H9 (cell line): Measurements from ENCODE around the gene ASCC3. TPM values are rescaled to one million over a fixed set of nuclear protein-coding genes. Genes with fewer than 3 reads are reported as not detected.

ENCODE experiments used
- DNase-seq: peaks from one replicate; pipeline ENCODE4 v3.0.0-alpha.2; 2017
- H2AFZ ChIP-seq: one replicate; pipeline ENCODE4 v1.6.1; 2013; ENCODE audit warnings: mild to moderate bottlenecking, low read length, control low read depth, moderate library complexity
- H2AK5ac ChIP-seq: 2 replicates; pipeline ENCODE4 v1.6.1; 2013; ENCODE audit warnings: low read length, control low read depth, mixed read lengths; ENCODE audit not compliant: insufficient read length
- H2BK120ac ChIP-seq: one replicate; pipeline ENCODE4 v1.6.1; 2013; ENCODE audit warnings: low read depth, mild to moderate bottlenecking, low read length, control low read depth, inconsistent platforms; ENCODE audit not compliant: poor library complexity, severe bottlenecking
- H2BK12ac ChIP-seq: 2 replicates; pipeline ENCODE4 v1.6.1; 2013; ENCODE audit warnings: low read length, control low read depth, mixed read lengths, low read depth; ENCODE audit not compliant: insufficient read length
- H2BK15ac ChIP-seq: 2 replicates; pipeline ENCODE4 v1.6.1; 2013; ENCODE audit warnings: low read depth, low read length, control low read depth
- H2BK20ac ChIP-seq: one replicate; pipeline ENCODE4 v1.6.1; 2013; ENCODE audit warnings: low read depth, mild to moderate bottlenecking, low read length, control low read depth, inconsistent platforms; ENCODE audit not compliant: poor library complexity, severe bottlenecking
- H2BK5ac ChIP-seq: 2 replicates; pipeline ENCODE4 v1.6.1; 2013; ENCODE audit warnings: low read length, control low read depth, mixed read lengths; ENCODE audit not compliant: insufficient read length
- H3K14ac ChIP-seq: 2 replicates; pipeline ENCODE4 v1.6.1; 2013; ENCODE audit warnings: low read length, control low read depth; ENCODE audit not compliant: insufficient read depth
- H3K18ac ChIP-seq: 2 replicates; pipeline ENCODE4 v1.6.1; 2013; ENCODE audit warnings: low read depth, mild to moderate bottlenecking, mixed read lengths, low read length, control low read depth; ENCODE audit not compliant: insufficient read length
- H3K23ac ChIP-seq: 2 replicates; pipeline ENCODE4 v1.6.1; 2013; ENCODE audit warnings: low read length, control low read depth, mixed read lengths, low read depth; ENCODE audit not compliant: insufficient read length
- H3K23me2 ChIP-seq: 2 replicates; pipeline ENCODE4 v1.6.1; 2013; ENCODE audit warnings: low read depth, mild to moderate bottlenecking, mixed read lengths, low read length, control low read depth; ENCODE audit not compliant: insufficient read length, poor library complexity, severe bottlenecking
- H3K27ac ChIP-seq: 2 replicates; pipeline ENCODE4 v1.5.1; 2013; ENCODE audit warnings: low read length, control low read depth, mixed read lengths, low read depth; ENCODE audit not compliant: insufficient read length
- H3K27me3 ChIP-seq: 2 replicates; pipeline ENCODE4 v1.6.1; 2013; ENCODE audit warnings: low read length, control low read depth, inconsistent platforms; ENCODE audit not compliant: insufficient read depth
- H3K4ac ChIP-seq: 2 replicates; pipeline ENCODE4 v1.6.1; 2013; ENCODE audit warnings: low read depth, mild to moderate bottlenecking, control low read depth, inconsistent platforms, low read length, moderate library complexity
- H3K4me1 ChIP-seq: 2 replicates; pipeline ENCODE4 v1.6.1; 2013; ENCODE audit warnings: low read length, control low read depth, inconsistent platforms; ENCODE audit not compliant: insufficient read depth
- H3K4me2 ChIP-seq: 2 replicates; pipeline ENCODE4 v1.6.1; 2013; ENCODE audit warnings: low read length, control low read depth, mixed read lengths; ENCODE audit not compliant: insufficient read length, insufficient read depth
- H3K56ac ChIP-seq: 2 replicates; pipeline ENCODE4 v1.6.1; 2013; ENCODE audit warnings: low read depth, mild to moderate bottlenecking, mixed read lengths, low read length, control low read depth; ENCODE audit not compliant: insufficient read length
- H3K79me1 ChIP-seq: 2 replicates; pipeline ENCODE4 v1.6.1; 2013; ENCODE audit warnings: low read depth, mild to moderate bottlenecking, moderate library complexity, low read length, control low read depth, inconsistent platforms; ENCODE audit not compliant: insufficient read depth, poor library complexity, severe bottlenecking
- H3K79me2 ChIP-seq: 2 replicates; pipeline ENCODE4 v1.6.1; 2013; ENCODE audit warnings: low read length, control low read depth, inconsistent platforms; ENCODE audit not compliant: insufficient read depth
- H3K9ac ChIP-seq: 2 replicates; pipeline ENCODE4 v1.6.1; 2013; ENCODE audit warnings: low read length, control low read depth, mixed read lengths; ENCODE audit not compliant: insufficient read length; ENCODE audit errors: extremely low read depth
- H3K9me3 ChIP-seq: one replicate; pipeline ENCODE4 v1.6.1; 2013; ENCODE audit warnings: low read depth, low read length, inconsistent platforms; ENCODE audit not compliant: control insufficient read depth
- H3T11ph ChIP-seq: one replicate; pipeline ENCODE4 v1.6.1; 2013; ENCODE audit warnings: mild to moderate bottlenecking, low read length, control low read depth, inconsistent platforms
- H4K20me1 ChIP-seq: one replicate; pipeline ENCODE4 v1.6.1; 2013; ENCODE audit not compliant: control insufficient read depth, insufficient read length, insufficient read depth
- H4K5ac ChIP-seq: 2 replicates; pipeline ENCODE4 v1.6.1; 2013; ENCODE audit warnings: low read depth, mild to moderate bottlenecking, mixed read lengths, low read length, control low read depth; ENCODE audit not compliant: insufficient read length
- H4K8ac ChIP-seq: replicated peaks from 2 replicates; pipeline ENCODE4 v1.6.1; 2013; ENCODE audit warnings: low read length, control low read depth, mixed read lengths, low read depth; ENCODE audit not compliant: insufficient read length
- H4K91ac ChIP-seq: 2 replicates; pipeline ENCODE4 v1.6.1; 2013; ENCODE audit warnings: low read depth, mild to moderate bottlenecking, moderate library complexity, mixed read lengths, low read length, control low read depth; ENCODE audit not compliant: insufficient read length
- H3K27ac Mint-ChIP-seq, 3 experiments: 2 replicates in 2 of 3; 3 replicates in 1 of 3; pipeline ENCODE4 v1.8.0; 2020 to 2021; ENCODE audit warnings: mixed read lengths in 3 of 3, mild to moderate bottlenecking in 1 of 3, moderate library complexity in 1 of 3
- H3K27me3 Mint-ChIP-seq: 2 replicates; pipeline ENCODE4 v1.8.0; 2021; ENCODE audit warnings: low read depth, mild to moderate bottlenecking, moderate library complexity, mixed read lengths
- H3K36me3 Mint-ChIP-seq, 3 experiments: 2 replicates in 2 of 3; 3 replicates in 1 of 3; pipeline ENCODE4 v1.8.0; 2020 to 2021; ENCODE audit warnings: low read depth in 3 of 3, mixed read lengths in 3 of 3; ENCODE audit not compliant: insufficient read depth in 1 of 3
- H3K4me1 Mint-ChIP-seq, 2 experiments: 2 replicates each; pipeline ENCODE4 v1.8.0; 2020; ENCODE audit warnings: mixed read lengths in 2 of 2
- H3K4me3 Mint-ChIP-seq, 2 experiments: 2 replicates in 1 of 2; 3 replicates in 1 of 2; pipeline ENCODE4 v1.8.0; 2020 to 2021; ENCODE audit warnings: mild to moderate bottlenecking in 2 of 2, mixed read lengths in 2 of 2, moderate library complexity in 1 of 2
- H3K9me3 Mint-ChIP-seq, 2 experiments: 2 replicates in 1 of 2; 3 replicates in 1 of 2; pipeline ENCODE4 v1.8.0; 2020; ENCODE audit warnings: mild to moderate bottlenecking in 2 of 2, mixed read lengths in 2 of 2, moderate library complexity in 1 of 2
- WGBS: extraction: QIAGEN DNeasy Blood & Tissue Kit; methylation state at CpG from one replicate; pipeline ENCODE4 v1.1.7; 2013; ENCODE audit warnings: missing lambda C conversion rate, low lambda C conversion rate, mixed read lengths; ENCODE audit not compliant: insufficient read length; ENCODE audit errors: extremely low coverage; 5-methylcytosine and 5-hydroxymethylcytosine counted together
- total RNA-seq: library from RNA; stranded (reverse); gene quantifications from 2 replicates; pipeline ENCODE4 v1.2.1, GENCODE V29; 2021
- TF ChIP-seq, protein P1 (sequence below): fragments of 200-600 bp; sonication (generic); conservative IDR thresholded peaks from 3 replicates; pipeline ENCODE4 v1.8.0; 2021; ENCODE audit warnings: antibody characterized with exemption, mild to moderate bottlenecking

The ASCC3 gene
- total RNA-seq, 1 experiment from 2014 or later: 63.8 TPM

DNA sequence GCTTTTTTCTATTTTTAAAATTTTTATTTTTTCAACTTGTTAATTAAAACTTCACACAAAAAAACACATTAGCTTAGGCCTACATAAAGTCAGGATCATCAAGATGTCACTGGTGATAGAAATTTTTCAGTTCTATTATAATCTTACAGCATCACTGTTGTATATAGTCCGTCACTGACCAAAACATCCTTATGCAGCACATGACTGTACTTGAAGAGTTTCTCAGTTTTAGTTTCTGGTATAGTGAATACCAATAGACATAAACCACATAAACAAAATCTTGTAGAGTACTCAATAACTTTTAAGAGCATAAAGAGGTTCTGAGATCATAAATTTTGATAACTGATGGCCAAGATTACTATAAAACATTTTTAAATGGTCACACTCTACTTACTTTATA is 71.8 kb downstream of the ASCC3 start:
- WGBS: no CpG with 5 or more reads among the region's 1 CpG
- Histone ChIP-seq H2AK5ac (no peak overlapping the region), H3K4me1 (no peaks in the 10 kb centered on the region), H2BK20ac (no peak overlapping the region), H2BK12ac (no peak overlapping the region), H2AFZ (no peak overlapping the region), H3K14ac (no peak overlapping the region), H3K27ac (no peak overlapping the region), H3K79me2 (peaks cover 3% of the 10 kb centered on the region; the same call in 1 of the 2 replicates), H3K23ac (no peak overlapping the region), H2BK120ac (no peak overlapping the region), H3K79me1 (no peaks in the 10 kb centered on the region), H4K8ac (no peak overlapping the region), H3K4me2 (no peak overlapping the region), H4K91ac (no peak overlapping the region), H3K27me3 (no peaks in the 10 kb centered on the region), H3T11ph (no peak overlapping the region), H3K9me3 (no peaks in the 10 kb centered on the region), H3K4ac (no peak overlapping the region), H4K20me1 (no peaks in the 10 kb centered on the region), H3K18ac (no peak overlapping the region), H3K56ac (no peak overlapping the region), H3K9ac (no peak overlapping the region), H3K23me2 (no peaks in the 10 kb centered on the region), H2BK5ac (no peak overlapping the region), H2BK15ac (no peak overlapping the region), H4K5ac (no peak overlapping the region)
- Mint-ChIP-seq H3K9me3 (no peaks in the 10 kb centered on the region), H3K4me1 (peaks cover 2 to 4% of the 10 kb centered on the region in 2 experiments; a peak in 2 of 4 replicates), H3K4me3 (no peak overlapping the region), H3K27ac (no peak overlapping the region), H3K27me3 (no peaks in the 10 kb centered on the region), H3K36me3 (peaks cover 5 to 8% (median 5%) of the 10 kb centered on the region in 3 experiments; a peak in 5 of 7 replicates)
- TF ChIP-seq, protein P1, sequence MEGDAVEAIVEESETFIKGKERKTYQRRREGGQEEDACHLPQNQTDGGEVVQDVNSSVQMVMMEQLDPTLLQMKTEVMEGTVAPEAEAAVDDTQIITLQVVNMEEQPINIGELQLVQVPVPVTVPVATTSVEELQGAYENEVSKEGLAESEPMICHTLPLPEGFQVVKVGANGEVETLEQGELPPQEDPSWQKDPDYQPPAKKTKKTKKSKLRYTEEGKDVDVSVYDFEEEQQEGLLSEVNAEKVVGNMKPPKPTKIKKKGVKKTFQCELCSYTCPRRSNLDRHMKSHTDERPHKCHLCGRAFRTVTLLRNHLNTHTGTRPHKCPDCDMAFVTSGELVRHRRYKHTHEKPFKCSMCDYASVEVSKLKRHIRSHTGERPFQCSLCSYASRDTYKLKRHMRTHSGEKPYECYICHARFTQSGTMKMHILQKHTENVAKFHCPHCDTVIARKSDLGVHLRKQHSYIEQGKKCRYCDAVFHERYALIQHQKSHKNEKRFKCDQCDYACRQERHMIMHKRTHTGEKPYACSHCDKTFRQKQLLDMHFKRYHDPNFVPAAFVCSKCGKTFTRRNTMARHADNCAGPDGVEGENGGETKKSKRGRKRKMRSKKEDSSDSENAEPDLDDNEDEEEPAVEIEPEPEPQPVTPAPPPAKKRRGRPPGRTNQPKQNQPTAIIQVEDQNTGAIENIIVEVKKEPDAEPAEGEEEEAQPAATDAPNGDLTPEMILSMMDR: no peak
- DNase-seq: no peak
